ENCODE measurements around the gene IBTK.
"Not testable (repeated sequence)": the region's sequence is repeated elsewhere in the genome, so short reads cannot be mapped to it uniquely, and the experiment has no call there.

IBTK gene

DNA sequence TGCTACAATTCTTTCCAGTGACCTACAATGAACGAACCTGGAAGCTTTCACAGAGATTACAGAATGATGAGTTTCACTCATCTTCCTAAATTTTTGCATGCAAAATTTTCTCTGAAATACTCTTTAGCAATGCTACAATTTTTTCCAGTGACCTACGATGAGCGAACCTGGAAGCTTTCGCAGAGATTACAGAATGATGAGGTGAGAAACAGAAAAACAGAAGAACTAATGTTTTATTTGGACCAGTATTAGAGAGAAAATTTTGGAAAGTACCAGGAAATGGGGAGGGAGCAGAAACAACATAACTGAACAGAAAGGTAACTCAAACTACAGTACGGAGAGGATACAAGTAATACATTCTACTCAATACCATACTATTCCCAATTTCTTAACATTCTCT lies 75.0 kb downstream of the IBTK start:
- no peak for FAIRE-seq

DNA sequence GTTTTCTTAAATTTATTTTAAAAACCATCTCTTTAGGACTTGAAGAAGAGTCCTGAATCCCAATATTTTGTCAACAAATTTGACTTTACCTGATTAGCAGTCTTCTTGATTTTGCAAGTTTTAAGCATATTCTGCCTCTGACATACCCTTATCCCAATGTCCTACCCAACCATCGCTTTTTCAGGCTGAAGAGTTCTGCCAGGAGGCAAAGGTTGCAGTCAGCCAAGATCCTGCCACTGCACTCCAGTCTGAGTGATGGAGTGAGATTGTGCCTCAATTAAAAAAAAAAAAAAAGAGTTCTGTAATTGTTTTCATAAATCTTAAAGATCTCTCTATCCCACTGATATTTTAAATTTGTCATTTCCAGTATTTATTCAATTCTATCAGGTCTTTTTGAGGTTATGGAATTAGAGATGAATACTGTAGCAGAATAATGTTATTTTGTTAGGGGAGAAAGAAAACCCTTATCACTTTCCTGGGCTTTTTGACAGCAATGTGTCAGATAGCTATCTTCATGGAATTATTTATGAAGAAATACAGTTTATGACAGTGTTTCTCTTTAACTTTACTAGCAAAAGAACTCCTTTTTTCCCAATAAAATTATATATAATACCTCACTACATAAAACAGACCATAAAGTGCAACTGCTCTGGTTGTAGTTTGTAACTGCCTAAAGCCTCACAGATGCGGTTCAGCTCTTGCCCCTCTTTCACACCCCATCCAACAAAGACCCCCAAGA lies 78.2 kb downstream of the IBTK start:
- no peak for FAIRE-seq

DNA sequence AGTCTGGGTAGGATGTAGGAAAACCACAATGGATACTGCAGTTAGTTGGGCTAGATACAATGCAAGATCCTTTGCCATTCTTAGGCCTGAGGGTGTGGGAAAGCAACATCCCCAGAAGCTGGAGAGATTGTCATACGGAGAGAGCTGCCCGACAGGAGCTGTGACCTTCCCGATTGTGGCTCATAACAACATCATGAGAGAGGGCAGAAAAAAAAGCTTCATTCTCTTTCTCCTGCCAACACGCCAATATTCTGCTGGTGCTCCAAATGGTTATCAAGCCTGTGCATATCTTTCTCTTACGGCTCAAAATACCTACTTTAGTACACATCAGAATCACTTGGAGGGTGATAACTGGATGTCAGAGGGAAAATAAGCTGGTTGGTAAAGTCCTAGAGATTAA lies 81.1 kb downstream of the IBTK start:
- no peak for FAIRE-seq

GRCh38 chr6:82160255-82160990 lies 87.1 kb downstream of the IBTK start:
- no peak for FAIRE-seq

DNA sequence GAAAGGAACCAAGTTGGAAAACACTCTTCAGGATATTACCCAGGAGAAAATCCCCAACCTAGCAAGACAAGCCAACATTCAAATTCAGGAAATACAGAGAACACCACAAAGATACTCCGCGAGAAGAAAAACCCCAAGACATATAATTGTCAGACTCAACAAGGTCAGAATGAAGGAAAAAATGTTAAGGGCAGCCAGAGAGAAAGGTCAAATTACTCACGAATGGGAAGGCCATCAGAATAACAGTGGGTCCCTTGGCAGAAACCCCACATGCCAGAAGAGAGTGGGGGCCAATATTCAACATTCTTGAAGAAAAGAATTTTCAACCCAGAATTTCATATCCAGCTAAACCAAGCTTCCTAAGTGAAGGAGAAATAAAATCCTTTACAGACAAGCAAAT lies 94.8 kb downstream of the IBTK start:
- not testable (repeated sequence) for FAIRE-seq

GRCh38 chr6:82151147-82151546 lies 96.4 kb downstream of the IBTK start:
- not testable (repeated sequence) for FAIRE-seq

DNA sequence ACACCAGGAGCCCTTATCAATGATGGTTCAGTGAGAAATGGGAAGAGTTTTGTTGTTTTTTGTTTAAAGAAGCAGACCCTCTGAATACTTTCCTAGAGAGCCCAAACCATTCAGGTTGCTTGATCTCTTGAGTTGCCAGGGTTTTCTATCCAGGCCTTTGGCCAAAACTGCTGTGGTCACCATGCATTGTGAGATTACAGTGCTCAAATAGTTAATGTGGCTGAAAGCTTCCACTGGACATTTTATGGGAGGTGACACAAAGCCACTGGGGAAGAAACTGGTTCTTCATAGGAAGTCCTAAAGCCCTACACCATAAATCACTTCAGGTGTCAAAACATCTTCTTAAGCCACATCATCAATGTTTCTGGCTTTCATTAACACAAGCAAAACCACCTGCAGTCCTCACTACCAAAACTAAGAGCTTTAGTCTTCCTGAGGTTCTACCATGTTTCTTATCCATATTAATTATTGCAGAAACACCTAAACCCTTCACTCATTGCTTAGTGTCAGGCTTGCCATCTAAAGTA lies 101.6 kb downstream of the IBTK start:
- no peak for FAIRE-seq

DNA sequence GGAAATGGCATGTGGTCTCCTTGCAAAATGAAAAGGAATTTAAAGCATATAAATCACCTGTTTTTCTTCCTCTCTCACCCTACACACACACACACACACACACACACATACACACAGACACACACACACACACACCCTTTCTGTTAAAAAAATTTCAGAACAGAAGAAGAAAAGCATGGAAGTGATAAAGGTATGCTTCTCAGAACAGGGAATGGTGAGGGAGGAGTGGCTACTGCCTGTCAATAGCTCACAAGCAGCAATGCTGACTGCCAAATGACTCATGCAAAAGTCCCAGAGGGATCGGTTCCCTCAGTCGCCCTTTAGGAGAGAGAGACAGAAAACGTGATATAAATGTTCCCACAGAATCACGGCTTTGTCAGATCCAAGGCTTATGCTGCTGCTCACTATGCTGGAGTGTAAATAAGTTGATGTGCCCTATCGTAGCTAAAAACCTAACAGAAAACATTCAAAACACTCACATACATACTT lies 102.6 kb downstream of the IBTK start:
- no peak for FAIRE-seq

- no peak for FAIRE-seq
Measured at GRCh38 chr6:82144007-82144851, 103.3 kb downstream of the IBTK start.

GRCh38 chr6:82143041-82143481 lies 104.5 kb downstream of the IBTK start:
- no peak for FAIRE-seq

DNA sequence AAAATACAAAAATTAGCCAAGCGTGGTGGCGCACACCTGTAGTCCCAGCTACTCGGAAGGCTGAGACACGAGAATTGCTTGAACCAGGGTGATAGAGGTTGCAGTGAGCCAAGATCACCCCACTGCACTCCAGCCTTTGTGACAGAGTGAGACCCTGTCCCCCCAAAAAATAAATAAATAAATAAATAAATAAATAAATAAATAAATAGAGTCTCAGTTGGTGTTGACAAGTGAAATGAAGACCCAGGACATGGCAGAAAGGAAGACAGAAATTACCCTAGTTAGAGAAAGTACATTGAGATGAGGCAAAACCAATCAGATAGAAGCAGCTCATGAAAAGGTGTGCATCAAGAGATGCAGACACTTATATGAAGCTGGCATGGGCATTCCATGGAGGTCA lies 105.0 kb downstream of the IBTK start:
- FAIRE-seq, result no peak

GRCh38 chr6:82138075-82138791 lies 109.3 kb downstream of the IBTK start:
- no peak for FAIRE-seq

GRCh38 chr6:82131441-82131840 lies 116.1 kb downstream of the IBTK start:
- no peak for FAIRE-seq

DNA sequence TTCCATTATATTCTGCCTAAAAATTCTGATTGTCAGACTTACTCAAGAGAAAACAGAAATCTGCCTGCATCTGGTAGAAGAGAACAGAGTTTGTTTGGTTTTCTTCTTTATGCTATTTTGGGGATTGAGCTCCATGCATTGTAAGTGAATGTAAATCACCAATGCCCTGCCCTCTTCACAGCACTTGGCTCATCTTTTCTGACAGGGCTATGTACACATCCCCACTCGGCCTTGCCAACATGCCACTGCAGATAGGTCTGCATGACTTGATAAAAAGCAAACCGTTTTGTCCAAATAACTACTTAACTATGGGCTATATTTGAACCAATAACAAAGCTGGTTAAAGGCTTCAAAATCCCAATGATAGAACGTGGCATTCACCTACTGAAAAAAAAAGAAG lies 117.7 kb downstream of the IBTK start:
- no peak for FAIRE-seq

DNA sequence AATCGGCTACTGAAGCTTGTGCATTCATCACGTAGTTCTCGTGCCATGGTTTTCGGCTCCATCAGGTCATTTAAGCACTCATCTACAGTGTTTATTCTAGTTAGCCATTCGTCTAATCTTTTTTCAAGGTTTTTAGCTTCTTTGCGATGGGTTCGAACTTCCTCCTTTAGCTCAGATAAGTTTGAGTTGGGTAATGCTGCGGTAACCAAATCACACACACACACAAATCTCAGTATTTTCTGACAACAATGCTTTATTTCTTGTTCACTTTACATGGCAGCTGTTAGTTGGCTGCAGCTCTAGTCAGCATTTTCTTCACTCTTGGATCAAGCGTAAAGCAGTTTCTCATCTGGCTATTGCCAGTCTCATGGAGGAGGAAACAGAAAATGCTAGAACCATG lies 118.6 kb downstream of the IBTK start:
- not testable (repeated sequence) for FAIRE-seq

- FAIRE-seq, result no peak
Measured at GRCh38 chr6:82123632-82124031, 123.9 kb downstream of the IBTK start.
